Trophoblast cell (in vitro differentiated cells and primary cell): Measurements from ENCODE around the gene CBX8.

Experiments
- DNase-seq, 2 donors: peaks; one replicate each; pipeline ENCODE4 v3.0.0-alpha.2; 2016
- H2AFZ ChIP-seq: 2 replicates; pipeline ENCODE4 v1.6.1; 2013; ENCODE audit warnings: low read length, moderate library complexity, mild to moderate bottlenecking; ENCODE audit not compliant: insufficient read depth, poor library complexity
- H2AK5ac ChIP-seq: 2 replicates; pipeline ENCODE4 v1.6.1; 2013; ENCODE audit warnings: mild to moderate bottlenecking, low read length
- H2BK120ac ChIP-seq: 2 replicates; pipeline ENCODE4 v1.6.1; 2013; ENCODE audit warnings: low read length, mild to moderate bottlenecking, moderate library complexity; ENCODE audit not compliant: insufficient read depth, poor library complexity
- H2BK12ac ChIP-seq: 2 replicates; pipeline ENCODE4 v1.6.1; 2013; ENCODE audit warnings: mild to moderate bottlenecking, low read length, moderate library complexity
- H2BK5ac ChIP-seq: 2 replicates; pipeline ENCODE4 v1.6.1; 2013; ENCODE audit warnings: low read length, low read depth, moderate library complexity, mild to moderate bottlenecking; ENCODE audit not compliant: poor library complexity
- H3K14ac ChIP-seq: 2 replicates; pipeline ENCODE4 v1.6.1; 2013; ENCODE audit warnings: mild to moderate bottlenecking, low read length
- H3K18ac ChIP-seq: 2 replicates; pipeline ENCODE4 v1.6.1; 2013; ENCODE audit warnings: mild to moderate bottlenecking, low read length
- H3K23ac ChIP-seq: 2 replicates; pipeline ENCODE4 v1.6.1; 2013; ENCODE audit warnings: low read length
- H3K27ac ChIP-seq: 2 replicates; pipeline ENCODE4 v1.5.1; 2013; ENCODE audit warnings: low read depth, mild to moderate bottlenecking, inconsistent platforms, low read length, moderate library complexity
- H3K27me3 ChIP-seq: 2 replicates; pipeline ENCODE4 v1.6.1; 2013; ENCODE audit warnings: inconsistent platforms, mild to moderate bottlenecking, low read length, moderate library complexity; ENCODE audit not compliant: insufficient read depth
- H3K36me3 ChIP-seq, 2 experiments: 1 replicate in 1 of 2; 2 replicates in 1 of 2; pipeline ENCODE4 v1.6.1; 2013; ENCODE audit warnings: low read length in 2 of 2, mild to moderate bottlenecking in 2 of 2, moderate library complexity in 1 of 2; ENCODE audit not compliant: insufficient read depth in 2 of 2, control insufficient read depth in 1 of 2
- H3K4ac ChIP-seq: 2 replicates; pipeline ENCODE4 v1.6.1; 2013; ENCODE audit warnings: low read depth, mild to moderate bottlenecking, low read length, moderate library complexity
- H3K4me1 ChIP-seq, 2 experiments: 1 replicate in 1 of 2; 2 replicates in 1 of 2; pipeline ENCODE4 v1.6.1; 2013; ENCODE audit warnings: low read length in 2 of 2, mild to moderate bottlenecking in 2 of 2, moderate library complexity in 1 of 2; ENCODE audit not compliant: insufficient read depth in 2 of 2, control insufficient read depth in 1 of 2
- H3K4me2 ChIP-seq: 2 replicates; pipeline ENCODE4 v1.6.1; 2013; ENCODE audit warnings: inconsistent platforms, mild to moderate bottlenecking, low read length, moderate library complexity
- H3K4me3 ChIP-seq: 2 replicates; pipeline ENCODE4 v1.5.1; 2013; ENCODE audit warnings: mild to moderate bottlenecking, low read depth, low read length, inconsistent platforms
- H3K79me1 ChIP-seq: one replicate; pipeline ENCODE4 v1.6.1; 2013; ENCODE audit warnings: low read length
- H3K79me2 ChIP-seq: 2 replicates; pipeline ENCODE4 v1.6.1; 2013; ENCODE audit warnings: low read length, mild to moderate bottlenecking; ENCODE audit not compliant: control insufficient read depth, insufficient read depth, poor library complexity
- H3K9ac ChIP-seq: 2 replicates; pipeline ENCODE4 v1.6.1; 2013; ENCODE audit warnings: mild to moderate bottlenecking, low read length
- H3K9me3 ChIP-seq: 2 replicates; pipeline ENCODE4 v1.6.1; 2013; ENCODE audit warnings: low read depth, mild to moderate bottlenecking, control low read depth, inconsistent platforms, low read length; ENCODE audit not compliant: insufficient read depth
- H4K12ac ChIP-seq: 2 replicates; pipeline ENCODE4 v1.6.1; 2013; ENCODE audit warnings: low read depth, mild to moderate bottlenecking, low read length, moderate library complexity
- H4K8ac ChIP-seq: 2 replicates; pipeline ENCODE4 v1.6.1; 2013; ENCODE audit warnings: low read depth, mild to moderate bottlenecking, low read length, moderate library complexity
- H4K91ac ChIP-seq: one replicate; pipeline ENCODE4 v1.6.1; 2013; ENCODE audit warnings: low read depth, mild to moderate bottlenecking, low read length, moderate library complexity
- WGBS: extraction: QIAGEN DNeasy Blood & Tissue Kit; methylation state at CpG from one replicate; pipeline ENCODE4 v1.1.7; 2013; ENCODE audit warnings: missing lambda C conversion rate; ENCODE audit not compliant: insufficient read length, insufficient coverage; ENCODE audit errors: extremely low coverage; 5-methylcytosine and 5-hydroxymethylcytosine counted together

CBX8 gene

DNA sequence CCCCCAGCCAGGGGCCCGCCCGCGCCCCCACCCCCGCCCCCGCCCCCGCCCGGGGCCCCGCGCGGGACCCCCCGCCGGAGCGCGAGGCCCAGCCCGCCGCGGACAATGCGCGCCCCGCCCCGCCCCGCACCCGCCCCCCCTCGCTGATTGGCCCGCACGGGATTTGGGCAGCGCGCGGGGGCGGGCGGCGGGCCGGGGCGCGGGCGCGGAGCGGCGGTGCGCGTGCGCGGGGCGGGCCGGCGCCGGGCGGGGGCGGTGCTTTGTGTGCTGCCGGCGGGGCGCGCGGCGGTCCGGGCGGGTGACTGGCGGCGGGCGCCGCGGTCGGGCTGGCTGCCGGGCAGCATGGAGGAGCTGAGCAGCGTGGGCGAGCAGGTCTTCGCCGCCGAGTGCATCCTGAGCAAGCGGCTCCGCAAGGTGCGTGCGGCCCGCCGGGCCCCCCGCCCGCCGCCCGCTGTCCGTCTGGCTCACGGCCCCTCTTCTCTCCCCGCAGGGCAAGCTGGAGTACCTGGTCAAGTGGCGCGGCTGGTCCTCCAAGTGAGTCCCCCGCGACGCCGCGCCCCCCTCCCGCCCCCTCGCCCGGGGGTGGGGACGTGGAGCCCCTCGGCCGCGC is 18.9 kb downstream of the CBX8 start, which contains the start of gene CBX2:
TSS of gene CBX2 (plus strand) at position 255 of the 610 bp plus-strand sequence. CDS start at position 343, 88 bp downstream.
- Histone ChIP-seq H3K23ac (no peak within 1 kb of the TSS), H3K4me3 (peak within 1 kb of the TSS; percentile 91), H3K27ac (peak within 1 kb of the TSS; percentile 56), H3K36me3 (peaks cover 16 to 23% of the 10 kb centered on the region in 2 experiments), H3K79me1 (peaks cover 5% of the 10 kb centered on the region), H4K12ac (peak within 1 kb of the TSS; percentile 94), H3K4me2 (peak within 1 kb of the TSS; percentile 74), H3K79me2 (peaks cover 2% of the 10 kb centered on the region), H3K9me3 (no peaks in the 10 kb centered on the region), H3K4ac (peak within 1 kb of the TSS; percentile 76), H2AFZ (peak within 1 kb of the TSS; percentile 85), H2BK5ac (peak within 1 kb of the TSS; percentile 61), H3K9ac (peak within 1 kb of the TSS; percentile 89), H4K8ac (peak within 1 kb of the TSS; percentile 91), H3K4me1 (peaks cover 8 to 10% of the 10 kb centered on the region in 2 experiments), H4K91ac (peak within 1 kb of the TSS; percentile 92), H2AK5ac (no peak within 1 kb of the TSS), H2BK120ac (peak within 1 kb of the TSS; percentile 53), H2BK12ac (no peak within 1 kb of the TSS), H3K14ac (peak within 1 kb of the TSS; percentile 87), H3K18ac (peak within 1 kb of the TSS; percentile 93), H3K27me3 (no peaks in the 10 kb centered on the region)
- no CpG with 5 or more reads among the region's 96 CpGs for WGBS
- DNase-seq = peak; percentile 48 to 81

DNA sequence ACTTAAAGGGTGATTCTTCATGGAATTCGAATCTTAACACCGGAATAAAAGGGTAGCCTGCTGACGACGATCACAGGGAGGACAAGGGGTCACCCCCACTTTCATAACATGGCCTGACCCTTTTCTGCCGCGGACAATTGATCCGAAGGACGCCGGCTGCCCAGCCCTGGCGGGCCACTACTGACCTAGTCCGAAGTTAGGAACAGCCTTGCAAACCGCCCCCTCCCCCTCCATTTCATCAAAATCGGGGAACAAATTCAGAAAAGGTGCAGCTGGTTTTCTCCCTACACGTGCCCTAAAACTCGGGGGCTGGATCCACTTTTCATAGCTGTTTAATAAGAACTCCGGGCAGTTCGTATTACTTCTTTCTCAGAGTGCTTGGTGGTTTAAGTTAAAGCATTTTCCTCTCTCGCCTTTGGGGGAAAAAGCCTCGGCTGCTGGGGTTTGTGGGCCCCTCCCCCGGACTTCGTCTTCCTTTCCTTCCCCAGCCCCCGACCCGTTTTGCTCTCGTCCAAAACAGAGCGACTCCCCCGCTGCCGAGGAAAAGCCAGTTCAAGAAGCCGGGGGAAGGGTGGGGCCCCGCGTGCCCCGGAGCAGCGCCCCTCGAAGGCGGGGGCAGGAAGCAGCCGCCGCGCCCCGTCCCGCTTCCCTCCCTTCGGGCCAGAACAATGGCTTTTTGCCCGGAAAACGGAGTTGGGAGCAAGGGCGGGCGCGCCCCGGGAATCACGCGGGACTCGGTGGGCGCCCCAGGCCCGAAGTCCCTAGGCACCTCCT is 19.6 kb downstream of the CBX8 start:
- H3K36me3 ChIP-seq = peaks cover 9 to 16% of the 10 kb centered on the region in 2 experiments
- H3K4me2 ChIP-seq = peak overlapping the region; percentile 74
- H2BK120ac ChIP-seq = peak overlapping the region; percentile 53
- peak overlapping the region; percentile 72 for H3K4me3 ChIP-seq
- peak overlapping the region; percentile 14 for H3K9ac ChIP-seq
- no peak overlapping the region for H2BK12ac ChIP-seq
- peaks cover 5% of the 10 kb centered on the region for H3K79me1 ChIP-seq
- H3K79me2 ChIP-seq = peaks cover 2% of the 10 kb centered on the region
- H2AFZ ChIP-seq = peak overlapping the region; percentile 85
- H3K23ac ChIP-seq = no peak overlapping the region
- no CpG with 5 or more reads among the region's 51 CpGs for WGBS
- H3K27me3 ChIP-seq = no peaks in the 10 kb centered on the region
- H4K8ac ChIP-seq = peak overlapping the region; percentile 91
- H3K18ac ChIP-seq = peak overlapping the region; percentile 85
- H2BK5ac ChIP-seq = peak overlapping the region; percentile 61
- peaks cover 8 to 10% of the 10 kb centered on the region in 2 experiments for H3K4me1 ChIP-seq
- H3K27ac ChIP-seq = peak overlapping the region; percentile 35
- H3K9me3 ChIP-seq = no peaks in the 10 kb centered on the region
- H3K14ac ChIP-seq = peak overlapping the region; percentile 87
- H4K91ac ChIP-seq = peak overlapping the region; percentile 92
- H3K4ac ChIP-seq = peak overlapping the region; percentile 76
- peak overlapping the region; percentile 94 for H4K12ac ChIP-seq
- no peak overlapping the region for H2AK5ac ChIP-seq
- no peak for DNase-seq

DNA sequence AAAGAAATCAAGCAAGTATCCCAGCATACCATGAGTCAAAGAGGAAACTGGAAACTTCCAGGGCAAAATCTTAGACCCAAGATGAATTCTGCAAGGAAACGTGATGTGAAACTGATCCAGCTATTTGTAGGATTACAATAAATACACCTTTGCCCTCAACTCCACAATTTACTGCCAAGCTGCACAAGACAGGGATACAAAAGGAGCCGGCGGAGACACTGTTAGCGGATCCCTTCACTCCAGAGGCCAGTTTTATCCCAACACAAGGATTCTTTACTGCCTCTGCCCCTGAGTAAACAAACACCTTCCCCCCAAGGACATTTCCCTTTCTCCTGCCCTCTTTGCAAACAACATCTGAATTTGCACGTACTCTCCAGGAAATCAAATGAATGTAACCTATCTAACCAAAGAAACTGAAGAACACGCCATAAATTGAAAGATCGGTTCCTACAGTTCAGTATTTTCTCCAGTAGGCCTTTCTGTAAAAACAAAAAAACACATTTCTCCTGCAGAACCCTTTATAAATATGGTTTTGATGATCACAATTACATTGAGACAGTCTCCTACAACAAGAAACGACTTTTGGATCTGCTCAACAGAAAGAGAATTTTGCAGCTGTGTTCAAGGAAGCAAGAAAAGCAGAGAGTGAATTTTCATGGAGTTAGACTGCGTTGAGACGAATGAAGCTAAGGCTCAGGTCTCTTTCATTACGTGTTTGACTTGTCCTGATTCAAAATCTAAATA is 20.3 kb downstream of the CBX8 start:
- no peak overlapping the region for H2AFZ ChIP-seq
- H3K4ac ChIP-seq = no peak overlapping the region
- H3K79me1 ChIP-seq = peaks cover 5% of the 10 kb centered on the region
- H3K9me3 ChIP-seq = no peaks in the 10 kb centered on the region
- no peak overlapping the region for H3K14ac ChIP-seq
- H2BK120ac ChIP-seq = no peak overlapping the region
- no peak overlapping the region for H2AK5ac ChIP-seq
- no peak overlapping the region for H3K27ac ChIP-seq
- peaks cover 2% of the 10 kb centered on the region for H3K79me2 ChIP-seq
- H2BK5ac ChIP-seq = no peak overlapping the region
- peaks cover 8 to 10% of the 10 kb centered on the region in 2 experiments for H3K4me1 ChIP-seq
- H4K8ac ChIP-seq = no peak overlapping the region
- DNase-seq = no peak
- no CpG with 5 or more reads among the region's 11 CpGs for WGBS
- H3K9ac ChIP-seq = no peak overlapping the region
- no peak overlapping the region for H2BK12ac ChIP-seq
- H3K18ac ChIP-seq = no peak overlapping the region
- no peak overlapping the region for H4K12ac ChIP-seq
- no peak overlapping the region for H3K23ac ChIP-seq
- peak overlapping the region; percentile 74 for H3K4me2 ChIP-seq
- H3K27me3 ChIP-seq = no peaks in the 10 kb centered on the region
- H4K91ac ChIP-seq = no peak overlapping the region
- peaks cover 6 to 9% of the 10 kb centered on the region in 2 experiments for H3K36me3 ChIP-seq
- no peak overlapping the region for H3K4me3 ChIP-seq

DNA sequence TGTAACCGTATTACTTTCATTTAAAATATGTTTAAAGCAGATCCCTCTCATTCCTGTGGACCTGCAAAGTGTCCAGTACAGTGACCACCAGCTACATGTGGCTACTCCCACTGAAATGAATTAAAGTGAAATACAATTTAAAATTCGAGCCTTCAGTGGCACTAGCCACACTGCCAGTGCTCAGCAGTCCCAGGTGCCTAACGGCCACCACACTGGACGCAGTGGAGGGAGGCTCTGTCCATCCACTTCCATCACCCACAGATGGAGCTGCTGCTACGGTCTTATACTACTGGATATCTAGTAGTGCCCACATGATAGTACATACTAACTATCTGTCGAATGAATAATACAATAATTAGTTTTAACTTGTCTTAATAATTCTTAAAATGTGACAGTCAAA is 21.2 kb downstream of the CBX8 start:
- no peak overlapping the region for H4K8ac ChIP-seq
- H2AFZ ChIP-seq = no peak overlapping the region
- no peak overlapping the region for H2BK12ac ChIP-seq
- no peaks in the 10 kb centered on the region for H3K9me3 ChIP-seq
- H3K14ac ChIP-seq = no peak overlapping the region
- H3K4me3 ChIP-seq = no peak overlapping the region
- DNase-seq = no peak
- H3K79me2 ChIP-seq = peaks cover 2% of the 10 kb centered on the region
- no peak overlapping the region for H2AK5ac ChIP-seq
- no peak overlapping the region for H3K4me2 ChIP-seq
- peaks cover 2 to 4% of the 10 kb centered on the region in 2 experiments for H3K36me3 ChIP-seq
- no peak overlapping the region for H4K91ac ChIP-seq
- no peak overlapping the region for H3K27ac ChIP-seq
- no peak overlapping the region for H3K9ac ChIP-seq
- H4K12ac ChIP-seq = no peak overlapping the region
- H3K27me3 ChIP-seq = no peaks in the 10 kb centered on the region
- H2BK5ac ChIP-seq = no peak overlapping the region
- peaks cover 8 to 10% of the 10 kb centered on the region in 2 experiments for H3K4me1 ChIP-seq
- no peak overlapping the region for H3K4ac ChIP-seq
- H2BK120ac ChIP-seq = no peak overlapping the region
- peaks cover 5% of the 10 kb centered on the region for H3K79me1 ChIP-seq
- no peak overlapping the region for H3K18ac ChIP-seq
- H3K23ac ChIP-seq = no peak overlapping the region
- no CpG with 5 or more reads among the region's 6 CpGs for WGBS
